Fibroblast of skin of abdomen (primary cell): ENCODE results near the gene PRKN.
A peak's percentile ranks its signal among the peaks of the same experiment; 100 is the strongest.

ENCODE experiments used
- DNase-seq: peaks from one replicate; pipeline ENCODE4 v3.0.0-alpha.2; 2013

Gene PRKN

DNA sequence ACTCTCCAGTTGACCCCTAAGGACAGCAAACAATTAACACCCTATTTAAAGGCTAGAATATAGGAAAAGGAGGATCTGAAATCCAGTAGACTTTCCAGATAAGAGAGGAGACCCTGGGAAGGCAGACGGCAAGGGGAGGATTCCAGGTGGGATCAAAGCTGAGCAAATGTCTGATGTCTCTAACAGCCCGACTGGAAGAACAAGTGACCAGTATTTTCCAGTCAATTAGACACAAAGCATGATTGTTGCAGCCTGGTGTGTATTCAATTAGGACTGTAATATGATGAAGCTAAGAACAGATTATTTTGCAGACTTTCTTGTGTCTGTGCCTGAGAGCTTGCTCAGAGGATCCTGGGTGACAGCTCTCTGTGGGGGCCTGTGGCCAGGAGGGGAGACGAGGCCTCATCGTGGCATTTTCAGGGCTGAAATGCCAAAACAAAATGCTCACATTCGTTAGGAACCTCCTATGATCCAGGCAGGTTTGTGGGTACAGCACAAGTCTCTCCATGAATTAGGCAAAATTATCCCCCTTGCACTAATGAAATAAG is 981.9 kb downstream of the PRKN start:
- no peak for DNase-seq

DNA sequence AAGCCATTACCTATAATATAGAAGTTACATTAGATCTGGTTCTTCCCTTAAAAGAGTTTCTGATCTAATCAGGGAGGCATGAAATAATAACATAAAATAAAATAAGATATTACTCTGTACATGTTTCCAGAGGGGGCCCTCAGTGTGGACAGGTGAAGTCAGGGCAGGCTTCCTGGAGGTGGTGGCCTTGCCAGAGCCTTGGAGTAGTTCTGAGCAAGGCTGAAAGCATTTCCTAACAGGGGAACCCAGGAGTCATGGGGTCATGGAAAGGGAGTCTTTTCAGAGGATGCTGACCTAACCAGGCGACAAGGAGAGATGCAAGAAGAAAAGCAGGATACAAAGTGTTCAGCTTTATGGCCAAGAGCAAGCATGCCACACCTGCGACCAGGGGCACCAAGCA is 982.4 kb downstream of the PRKN start:
- no peak for DNase-seq

DNA sequence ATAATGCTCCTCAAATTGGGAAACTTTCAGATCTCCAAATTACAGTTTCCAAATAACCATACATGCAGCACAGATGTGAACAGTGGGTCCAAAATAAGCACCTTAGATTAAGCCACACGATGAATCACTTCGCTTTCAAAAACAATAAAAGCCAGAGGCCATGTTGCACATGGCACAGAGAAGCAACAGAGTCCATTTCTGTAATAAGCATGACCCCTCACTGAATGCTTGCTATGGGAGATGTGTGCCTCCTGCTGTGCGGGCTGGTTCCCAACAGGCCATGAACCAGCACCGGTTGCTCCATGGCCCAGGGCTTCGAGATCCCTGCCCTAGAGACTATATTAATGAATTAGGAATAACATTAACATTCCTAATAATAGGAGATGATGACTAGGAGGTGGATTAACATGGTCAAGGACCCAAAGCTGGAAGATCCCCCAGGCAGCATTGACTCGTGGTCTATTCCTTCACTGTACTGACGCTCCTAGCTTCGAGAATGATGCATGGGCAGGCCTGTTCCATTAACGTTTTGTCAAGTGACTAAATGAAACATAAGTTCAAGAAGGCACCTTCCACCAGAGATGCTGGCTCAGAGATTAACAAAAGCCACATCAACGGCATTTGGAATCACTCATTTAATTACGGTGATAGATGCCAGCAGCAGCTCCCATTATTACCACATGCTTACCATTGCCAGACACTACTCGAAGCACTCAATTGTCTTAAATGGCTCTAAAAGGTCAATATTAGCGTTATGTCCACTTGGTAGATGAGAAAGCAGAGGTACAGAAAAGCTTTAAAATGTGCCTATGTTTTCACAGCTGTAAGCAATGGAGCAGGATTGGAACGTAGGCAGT is 983.1 kb downstream of the PRKN start:
- DNase-seq = peak; percentile 36

DNA sequence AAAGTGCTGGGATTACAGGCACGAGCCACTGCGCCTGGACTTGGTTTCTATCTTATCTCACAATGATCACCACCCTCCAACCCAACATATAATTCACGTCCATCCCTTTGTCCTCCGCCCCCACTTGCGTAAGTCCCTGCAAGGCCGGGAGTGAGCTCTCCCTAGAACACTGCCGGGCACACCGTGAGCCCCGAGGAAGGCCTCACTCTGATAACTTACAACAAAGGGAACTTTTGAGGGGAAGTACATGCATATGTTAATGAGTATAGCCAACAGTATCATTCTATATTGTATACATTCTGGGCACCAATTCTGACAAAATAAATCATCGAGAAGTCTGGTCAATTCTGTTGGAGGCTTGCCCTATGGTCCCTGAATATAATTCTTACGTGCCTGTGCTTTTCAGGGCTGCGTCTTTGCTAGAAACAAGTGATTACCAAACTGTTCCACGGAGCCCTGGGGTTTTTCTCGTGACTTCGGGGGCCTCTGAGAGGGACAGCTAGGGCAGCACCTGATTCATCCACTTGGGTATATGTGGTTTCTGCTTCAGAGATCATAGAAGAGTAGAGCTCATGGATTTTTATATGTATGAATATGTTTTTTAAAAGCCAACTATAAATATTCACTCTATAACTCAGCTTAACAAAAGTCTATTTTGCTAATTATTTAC is 983.9 kb downstream of the PRKN start:
- no peak for DNase-seq

DNA sequence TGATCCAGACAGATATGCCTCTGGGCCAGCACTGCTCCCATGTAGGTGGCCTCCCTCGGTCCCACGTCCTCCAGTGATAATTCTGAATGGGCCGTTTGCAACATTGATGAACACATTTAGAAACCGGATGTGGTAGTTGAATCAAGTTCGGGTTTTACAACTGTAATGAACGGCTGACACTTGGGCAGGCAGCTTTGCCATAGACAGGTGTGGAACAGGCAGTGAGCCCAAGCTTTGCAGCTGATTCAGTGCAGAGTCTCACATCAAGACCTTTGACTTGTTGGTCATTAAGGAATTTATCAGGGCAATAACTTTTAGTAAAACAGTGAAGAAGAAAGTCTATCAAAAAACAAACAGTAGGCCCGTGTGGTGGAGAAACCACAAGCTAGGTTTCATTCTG is 987.1 kb downstream of the PRKN start:
- no peak for DNase-seq

DNA sequence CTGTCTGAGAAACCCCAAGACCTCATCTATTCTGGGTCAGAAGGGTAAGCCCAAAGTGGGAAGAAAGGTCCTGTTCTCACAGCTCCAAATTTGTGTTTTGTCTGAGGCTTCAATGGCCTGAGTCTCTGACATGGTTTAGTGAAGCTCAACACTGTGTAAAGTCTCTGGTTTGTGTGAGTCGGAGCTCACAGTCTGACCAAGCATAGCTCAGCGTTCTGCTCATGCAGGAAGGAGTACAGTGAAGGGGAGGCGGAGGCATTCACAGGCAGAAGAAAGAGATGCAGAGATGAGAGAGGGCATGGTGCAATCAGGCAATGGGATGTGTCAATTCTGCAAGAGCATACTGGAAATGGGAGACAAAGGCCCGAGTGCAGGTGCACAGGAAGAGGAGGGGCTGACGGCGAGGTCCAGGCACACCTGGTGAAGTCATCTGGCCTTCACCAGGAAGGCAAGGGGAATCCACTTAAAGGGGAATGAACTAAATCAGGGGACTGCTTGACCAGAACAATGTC is 990.7 kb downstream of the PRKN start:
- DNase-seq = peak; percentile 39

DNA sequence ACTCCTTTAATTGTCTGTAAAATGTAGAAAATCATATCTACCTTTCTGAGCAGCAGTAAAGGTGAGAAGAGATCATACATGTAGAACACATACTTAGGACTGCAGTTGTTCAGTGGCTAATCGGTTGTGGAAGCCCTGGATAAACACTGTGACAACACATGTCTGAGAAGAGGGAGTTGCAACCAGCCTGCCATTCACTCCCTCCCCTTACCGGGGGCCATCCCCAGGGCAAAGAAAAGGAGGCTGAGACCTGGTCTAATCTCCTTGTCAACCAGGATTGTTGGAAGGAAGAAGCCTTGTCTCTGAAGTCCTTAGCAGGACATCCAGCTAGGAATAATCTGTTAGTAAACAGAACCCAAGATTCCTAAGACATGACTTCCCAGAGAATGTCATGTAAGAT is 991.2 kb downstream of the PRKN start:
- no peak for DNase-seq

DNA sequence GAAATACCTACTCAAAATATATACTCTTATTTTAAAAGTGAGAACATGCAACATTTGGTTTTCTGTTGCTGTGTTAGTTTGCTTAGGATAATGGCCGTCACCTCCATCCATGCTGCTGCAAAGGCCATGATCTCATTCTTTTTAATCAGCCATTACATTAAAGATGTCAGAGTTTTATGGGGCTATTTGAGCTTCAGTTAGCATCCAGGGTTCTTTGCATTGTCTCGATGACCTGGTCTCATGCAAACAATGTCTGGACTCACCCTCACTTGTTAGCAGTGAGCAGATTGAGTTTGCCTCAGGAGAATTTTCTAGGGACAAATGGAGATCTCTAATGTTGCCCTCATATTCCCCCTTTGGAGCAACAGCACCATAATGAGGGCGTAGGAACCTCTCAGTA is 995.0 kb downstream of the PRKN start:
- no peak for DNase-seq

DNA sequence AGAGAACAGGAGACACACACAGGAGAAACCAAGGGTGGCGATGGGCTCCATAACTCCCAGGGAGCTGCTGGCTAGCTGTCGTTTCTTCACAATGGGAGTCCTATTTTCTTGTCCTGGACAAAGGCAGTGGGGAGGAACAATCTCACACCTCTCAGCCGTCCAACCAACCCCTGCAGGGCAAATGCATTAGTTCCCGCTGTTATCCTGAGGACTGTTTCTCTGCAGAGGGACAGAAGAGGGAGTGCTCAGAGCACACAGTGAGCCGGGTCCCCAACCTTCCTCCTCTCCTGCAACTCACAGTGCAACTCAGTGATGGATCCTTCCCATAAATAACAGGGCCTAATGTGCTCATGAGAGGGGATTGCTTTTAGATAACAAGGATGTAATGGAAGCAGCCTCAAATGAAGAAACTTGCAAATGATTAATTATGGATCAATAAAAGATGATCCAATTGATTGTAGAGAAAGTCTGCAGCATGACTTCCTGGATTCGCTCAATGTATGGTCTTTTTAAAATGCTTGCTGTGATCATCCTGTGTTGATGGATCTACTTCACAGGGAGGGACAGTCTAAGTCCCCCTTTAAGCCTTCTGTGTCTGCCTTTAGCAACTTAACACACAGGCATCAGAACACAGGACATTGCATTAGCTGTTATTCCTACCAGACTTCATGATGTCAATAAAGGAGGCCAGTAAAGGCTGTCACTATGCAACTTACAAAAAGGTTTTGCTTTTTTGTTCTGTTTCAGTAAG is 1000.3 kb downstream of the PRKN start:
- no peak for DNase-seq

DNA sequence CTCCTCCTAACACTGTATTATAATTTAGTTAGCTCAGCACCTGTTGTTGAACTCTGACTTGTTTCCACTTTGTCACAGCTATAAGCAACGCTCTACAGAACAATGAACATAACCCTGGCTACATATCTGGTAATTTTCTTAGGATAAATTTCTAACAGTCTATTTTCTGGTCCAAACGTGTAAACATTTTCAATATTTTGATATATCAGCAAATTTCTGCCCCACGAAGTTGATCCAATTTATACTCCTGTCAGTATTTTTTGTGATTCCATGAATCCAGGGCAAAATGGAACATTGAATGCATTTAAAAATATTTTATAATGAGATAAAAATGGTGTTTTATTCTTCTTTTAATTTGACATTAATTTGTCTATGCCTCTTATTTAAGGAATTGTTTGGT is 1005.2 kb downstream of the PRKN start:
- no peak for DNase-seq

DNA sequence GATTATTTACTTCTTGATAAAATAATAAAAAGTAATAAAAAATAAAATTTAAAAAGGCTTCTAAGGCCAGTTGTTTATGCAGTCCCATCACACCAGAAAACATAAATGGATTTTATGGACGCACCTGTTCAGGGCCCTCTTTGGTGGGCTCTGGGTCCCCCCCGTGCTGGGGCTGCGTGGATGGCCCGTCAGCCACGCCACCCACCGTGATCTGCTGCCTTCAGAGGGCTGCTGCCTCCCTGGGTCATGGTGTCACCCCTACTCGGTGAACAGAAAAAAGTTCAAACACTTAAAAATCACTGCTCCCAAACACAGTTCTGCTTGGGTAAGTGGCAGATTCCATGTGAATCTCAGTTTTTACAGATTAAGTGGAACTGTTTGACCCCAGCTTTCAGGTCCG is 1006.1 kb downstream of the PRKN start:
- no peak for DNase-seq

DNA sequence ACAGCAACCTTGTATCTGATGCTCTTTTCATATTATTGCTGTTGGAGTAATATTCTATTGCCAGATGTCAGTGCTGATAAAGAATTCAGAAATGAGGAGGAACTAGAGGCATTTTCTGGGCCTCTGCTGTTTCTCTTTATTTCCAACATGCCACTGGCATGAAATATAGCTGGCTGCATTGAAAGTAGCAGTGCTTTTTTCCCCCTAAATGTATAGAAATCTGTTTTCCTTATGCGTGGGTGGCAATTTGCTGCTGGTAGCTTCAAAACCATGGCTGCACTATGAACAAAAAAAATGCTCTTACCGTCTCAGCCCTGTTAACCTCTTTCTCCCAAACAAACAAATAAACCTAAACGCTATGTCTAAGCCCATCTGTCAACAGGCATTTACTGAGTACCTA is 1011.4 kb downstream of the PRKN start:
- DNase-seq = no peak

DNA sequence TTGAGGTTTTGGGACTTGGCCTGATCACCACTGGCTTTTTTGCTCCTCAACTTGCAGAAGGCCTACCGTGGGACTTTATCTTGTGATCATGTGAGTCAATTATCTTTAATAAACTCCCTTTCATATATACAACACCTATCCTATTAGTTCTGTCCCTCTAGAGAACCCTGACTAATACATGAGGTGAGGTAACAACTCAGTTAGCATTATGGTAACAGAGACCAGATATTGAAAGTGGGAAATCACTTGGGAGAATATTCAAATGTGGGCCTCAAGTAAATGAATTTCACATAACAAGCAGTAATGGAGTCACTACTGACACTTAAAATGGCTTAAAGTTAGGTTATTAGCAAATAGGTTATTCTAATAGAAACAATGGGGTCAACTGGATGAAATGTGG is 1015.6 kb downstream of the PRKN start:
- no peak for DNase-seq

DNA sequence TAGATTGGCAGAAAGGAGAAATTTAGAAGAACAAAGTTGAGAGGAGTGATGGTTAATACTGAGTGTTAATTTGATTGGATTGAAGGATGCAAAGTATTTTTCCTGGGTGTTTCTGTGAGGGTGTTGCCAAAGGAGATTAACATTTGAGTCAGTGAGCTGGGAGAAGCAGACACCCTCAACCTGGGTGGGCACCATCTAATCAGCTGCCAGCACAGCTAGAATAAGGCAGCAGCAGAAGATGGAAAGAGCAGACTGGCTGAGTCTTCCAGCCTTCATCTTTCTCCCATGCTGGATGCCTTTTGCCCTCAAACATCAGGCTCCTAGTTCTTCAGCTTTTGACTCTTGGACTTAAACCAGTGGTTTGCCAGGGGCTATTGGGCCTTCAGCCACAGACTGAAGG is 1016.1 kb downstream of the PRKN start:
- no peak for DNase-seq

DNA sequence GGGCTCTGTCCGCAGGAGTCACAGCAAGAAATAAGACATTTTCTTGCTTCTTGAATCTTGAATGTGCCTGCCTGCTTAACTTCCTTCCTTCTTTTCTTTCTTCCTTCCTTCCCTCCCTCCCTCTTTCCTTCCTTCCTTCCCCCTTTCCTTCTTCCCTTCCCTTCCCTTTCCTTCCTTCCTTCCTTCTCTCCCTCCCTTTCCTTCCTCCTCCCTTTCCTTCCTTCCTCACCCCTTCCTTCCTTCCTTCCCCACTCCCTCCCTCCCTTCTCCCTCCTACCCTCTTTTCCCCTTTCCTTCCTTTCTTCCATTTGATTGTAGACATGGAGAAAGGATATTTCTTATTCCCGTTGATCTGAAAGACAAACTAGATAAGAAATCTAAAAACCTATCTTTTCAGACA is 1016.9 kb downstream of the PRKN start:
- DNase-seq = no peak

DNA sequence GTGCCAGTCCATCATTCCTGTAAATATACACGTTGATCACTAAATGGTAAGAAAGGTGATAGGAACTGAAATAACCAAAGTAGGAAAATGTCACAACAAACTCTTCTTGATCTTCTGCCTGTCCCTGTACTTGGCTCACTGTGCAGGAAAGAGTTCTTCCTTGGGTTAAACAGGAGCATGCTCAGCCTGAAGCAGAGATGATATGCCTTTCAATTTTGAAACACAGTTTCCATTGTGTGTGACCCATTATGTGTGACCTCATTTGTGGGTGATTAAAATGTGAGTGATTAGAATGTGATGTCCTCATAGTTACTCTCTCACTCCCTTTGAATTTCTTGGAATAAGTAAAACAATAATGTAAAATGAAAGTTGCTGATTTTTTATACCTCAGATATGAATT is 1026.5 kb downstream of the PRKN start:
- DNase-seq = no peak

DNA sequence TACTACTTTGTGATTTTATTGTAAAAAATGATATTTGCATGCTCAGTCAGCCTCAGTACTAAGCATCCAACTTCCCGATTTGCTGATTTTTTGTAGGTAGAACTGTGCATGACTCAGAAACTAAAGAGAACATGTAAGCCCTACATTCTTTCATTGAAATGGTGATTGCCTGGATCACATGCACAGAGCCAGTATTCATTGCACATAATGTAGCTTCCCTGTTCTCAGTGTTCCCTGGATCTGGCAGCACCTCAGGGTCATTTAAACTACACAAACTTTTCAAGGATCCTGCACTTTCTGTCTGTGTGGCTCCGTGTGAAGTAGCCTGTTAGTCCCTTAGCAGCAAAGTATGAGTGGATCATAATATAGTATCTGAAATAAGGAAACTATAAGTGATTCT is 1030.8 kb downstream of the PRKN start:
- DNase-seq = no peak

DNA sequence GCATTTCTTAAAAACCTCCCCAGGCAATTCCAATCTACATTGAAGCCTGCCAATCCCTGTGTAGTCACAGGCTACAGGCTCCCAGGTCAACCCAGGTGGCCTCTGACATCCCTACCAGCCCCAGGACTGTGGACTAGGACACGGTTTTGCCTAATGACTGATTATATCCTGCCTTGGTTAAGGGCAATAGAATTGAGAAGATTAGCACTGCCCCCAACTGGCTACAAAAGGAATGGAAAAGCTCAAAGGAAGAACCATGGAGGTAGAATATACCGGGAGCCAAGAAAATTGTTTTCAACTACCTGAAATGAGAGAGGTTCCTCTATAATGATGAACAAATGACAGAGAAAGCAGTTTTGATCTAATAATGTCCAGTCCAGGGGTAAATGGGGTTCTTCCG is 1032.6 kb downstream of the PRKN start:
- peak; percentile 42 for DNase-seq

DNA sequence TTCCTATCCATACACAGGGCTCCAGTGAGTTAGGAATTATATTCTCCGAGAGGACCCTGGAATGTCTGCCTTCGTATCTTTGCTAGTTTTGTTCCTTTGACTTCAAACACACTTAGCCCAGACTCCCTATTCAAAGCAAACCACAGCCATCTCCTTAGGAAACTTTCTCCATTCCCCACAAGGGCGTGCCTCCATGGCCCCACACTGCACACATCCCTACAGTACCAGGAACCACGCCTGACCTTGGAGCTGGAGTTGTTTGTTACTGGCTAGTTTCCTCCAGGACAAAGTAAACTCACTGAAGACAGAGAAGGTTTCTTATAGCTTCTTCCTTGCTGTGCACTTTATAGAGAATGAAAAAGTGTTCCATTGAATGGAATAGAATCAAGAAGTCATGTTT is 1040.9 kb downstream of the PRKN start:
- DNase-seq = no peak

DNA sequence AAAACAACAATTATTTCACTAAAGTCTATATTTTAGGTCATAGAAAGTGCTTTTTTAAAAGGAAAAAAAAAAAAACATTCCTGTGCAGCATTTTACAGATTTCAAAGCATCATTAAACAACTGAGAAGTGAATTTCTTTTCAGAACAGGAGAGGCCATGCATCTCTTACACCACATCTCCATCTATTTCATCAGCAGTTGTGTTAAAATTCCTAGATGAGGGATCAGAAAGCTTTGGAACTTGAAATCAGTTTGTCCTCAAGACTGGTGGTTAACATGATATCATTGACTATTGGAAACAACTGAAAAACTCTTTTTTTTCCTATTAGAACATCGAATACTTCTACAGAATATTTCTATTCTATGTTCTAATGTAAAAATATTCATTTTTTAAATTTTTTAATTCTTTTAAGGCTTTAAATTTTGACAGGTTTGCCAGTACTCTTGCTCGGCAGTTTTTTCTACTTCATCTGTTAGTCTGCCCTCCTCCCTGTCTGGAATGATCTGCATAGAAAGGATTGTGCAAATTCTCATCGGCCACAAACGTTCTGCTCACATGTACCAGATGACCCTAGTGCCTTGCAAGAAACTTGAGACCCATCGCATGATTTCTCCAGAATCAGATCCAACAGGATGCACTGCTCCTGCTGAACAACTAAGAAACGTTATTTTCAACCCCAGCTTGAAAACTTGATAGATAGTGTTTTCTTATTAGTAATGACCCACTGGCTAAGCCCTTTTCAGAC is 1042.7 kb downstream of the PRKN start:
- DNase-seq = peak; percentile 76

DNA sequence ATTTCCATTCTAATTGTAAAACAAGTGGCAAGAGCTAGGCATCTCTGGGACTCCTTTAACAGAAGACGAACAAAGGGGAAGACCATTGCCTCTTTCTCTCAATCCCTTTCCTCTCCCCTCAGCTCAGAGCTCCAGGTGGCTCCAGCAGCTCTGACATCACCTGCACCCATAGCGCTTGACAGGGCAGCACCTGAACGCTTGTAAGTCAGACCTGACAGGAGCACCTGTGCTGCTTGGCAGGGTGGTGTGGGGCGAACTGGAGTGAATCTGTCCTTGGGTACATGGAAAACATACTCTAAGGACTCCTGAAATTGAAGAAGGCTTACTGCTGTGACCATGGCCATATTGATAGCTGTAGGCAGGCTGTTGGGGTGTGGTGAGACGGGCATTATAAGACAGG is 1044.2 kb downstream of the PRKN start:
- DNase-seq = no peak

DNA sequence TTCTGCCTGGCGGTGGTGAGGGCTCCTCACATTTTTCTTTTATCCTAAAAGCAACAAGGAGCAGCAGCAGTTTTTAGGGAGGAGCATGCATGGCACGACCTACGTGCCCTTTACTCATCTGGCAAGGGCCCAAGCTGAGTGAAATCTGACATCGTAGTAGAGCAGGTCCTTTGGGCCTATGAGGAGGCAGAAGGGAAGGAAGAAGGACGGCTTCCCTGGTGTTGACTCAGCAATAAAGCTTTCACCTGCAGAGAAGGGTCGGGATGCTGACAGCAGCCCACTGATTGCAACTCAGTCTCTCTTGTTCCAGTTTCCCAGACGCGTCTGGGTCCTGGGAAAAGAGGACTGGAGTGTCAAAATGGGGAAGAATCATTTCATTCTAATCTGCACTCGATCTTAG is 1044.6 kb downstream of the PRKN start:
- DNase-seq = no peak
